Erythroblast (primary cell): ENCODE measurements around the gene PBX1.

ENCODE experiments used
- GATA1 ChIP-seq: IDR thresholded peaks from 2 replicates; pipeline ENCODE4 v1.6.1; 2011; ENCODE audit warnings: low read depth, mild to moderate bottlenecking, control low read depth, low read length, moderate library complexity
- POLR2A ChIP-seq: IDR thresholded peaks from 2 replicates; pipeline ENCODE4 v1.6.1; 2011; ENCODE audit warnings: mild to moderate bottlenecking, low read length

GRCh38 chr1:164794356-164794755 lies 235.4 kb downstream of the PBX1 start:
- TF ChIP-seq POLR2A, result no peak
- no peak for TF ChIP-seq GATA1
